Neural cell (in vitro differentiated cells): ENCODE data around the gene MYH6. TPM values are rescaled to one million over a fixed set of nuclear protein-coding genes. Genes with fewer than 3 reads are reported as not detected.

Experiments used
- H2AFZ ChIP-seq: fragments of 200-600, 300-800 bp; sonication (generic), shearing (Covaris generic); 2 replicates; pipeline ENCODE4 v1.6.0; 2014; ENCODE audit warnings: low read depth, mild to moderate bottlenecking, antibody characterized with exemption, low read length, moderate library complexity
- H3F3A ChIP-seq: fragments of 200-600 bp; shearing (Covaris generic); 2 replicates; pipeline ENCODE4 v1.6.1; 2016; ENCODE audit warnings: mild to moderate bottlenecking, moderate library complexity, mixed read lengths, antibody characterized with exemption, low read length; ENCODE audit not compliant: insufficient read depth, poor library complexity, severe bottlenecking
- H3K27ac ChIP-seq: fragments of 200-600, 300-800 bp; sonication (generic), shearing (Covaris generic); 2 replicates; pipeline ENCODE4 v1.5.1; 2014; ENCODE audit warnings: mild to moderate bottlenecking, low read length, moderate library complexity
- H3K27me3 ChIP-seq: fragments of 300-800, 200-600 bp; sonication (generic), shearing (Covaris generic); 2 replicates; pipeline ENCODE4 v1.6.0; 2014; ENCODE audit warnings: mild to moderate bottlenecking, low read depth, low read length, moderate library complexity; ENCODE audit not compliant: insufficient read depth
- H3K36me3 ChIP-seq: fragments of 300-800, 200-600 bp; sonication (generic), shearing (Covaris generic); 2 replicates; pipeline ENCODE4 v1.5.1; 2014; ENCODE audit warnings: mild to moderate bottlenecking, antibody characterized with exemption, low read length, moderate library complexity; ENCODE audit not compliant: insufficient read depth
- H3K4me2 ChIP-seq: fragments of 300-800, 200-600 bp; sonication (generic), shearing (Covaris generic); 2 replicates; pipeline ENCODE4 v1.6.0; 2014; ENCODE audit warnings: mild to moderate bottlenecking, low read length
- H3K4me3 ChIP-seq: fragments of 300-800, 200-600 bp; sonication (generic), shearing (Covaris generic); 2 replicates; pipeline ENCODE4 v1.5.1; 2014; ENCODE audit warnings: mild to moderate bottlenecking, low read length, moderate library complexity
- H3K79me2 ChIP-seq: fragments of 200-600 bp; shearing (Covaris generic); replicated peaks from 2 replicates; pipeline ENCODE4 v1.6.0; 2014; ENCODE audit warnings: mild to moderate bottlenecking, low read length, moderate library complexity; ENCODE audit not compliant: insufficient read depth
- H3K9ac ChIP-seq: fragments of 300-800, 200-600 bp; sonication (generic), shearing (Covaris generic); 2 replicates; pipeline ENCODE4 v1.6.1; 2016; ENCODE audit warnings: mild to moderate bottlenecking, low read length, mixed read lengths
- H3K9me2 ChIP-seq: fragments of 200-600 bp; shearing (Covaris generic); 2 replicates; pipeline ENCODE4 v1.6.1; 2016; ENCODE audit warnings: mild to moderate bottlenecking, low read length, mixed read lengths; ENCODE audit not compliant: insufficient read depth
- H3K9me3 ChIP-seq: fragments of 200-600, 300-800 bp; sonication (generic), shearing (Covaris generic); 2 replicates; pipeline ENCODE4 v1.6.1; 2016; ENCODE audit warnings: mild to moderate bottlenecking, mixed run types, low read length, moderate library complexity, mixed read lengths
- H4K20me1 ChIP-seq: fragments of 200-600 bp; shearing (Covaris generic); 2 replicates; pipeline ENCODE4 v1.6.1; 2016; ENCODE audit warnings: mild to moderate bottlenecking, mixed run types; ENCODE audit not compliant: insufficient read depth
- CTCF ChIP-seq: fragments of 450-650 bp; IDR thresholded peaks from 2 replicates; pipeline ENCODE4 v1.5.1; 2014; ENCODE audit warnings: antibody characterized with exemption, mild to moderate bottlenecking, moderate library complexity; ENCODE audit not compliant: poor library complexity, severe bottlenecking
- EP300 ChIP-seq: fragments of 450-650 bp; conservative IDR thresholded peaks from 2 replicates; pipeline ENCODE4 v1.6.1; 2014; ENCODE audit warnings: antibody characterized with exemption, mild to moderate bottlenecking, moderate library complexity; ENCODE audit not compliant: poor library complexity, severe bottlenecking
- EZH2 ChIP-seq: fragments of 200-600, 300-800 bp; shearing (Covaris generic), sonication (generic); IDR thresholded peaks from 2 replicates; pipeline ENCODE4 v1.6.1; 2014; ENCODE audit warnings: antibody characterized with exemption, low read length, borderline replicate concordance, mild to moderate bottlenecking; ENCODE audit not compliant: insufficient read depth, poor library complexity, severe bottlenecking
- MXI1 ChIP-seq: fragments of 450-650 bp; conservative IDR thresholded peaks from 2 replicates; pipeline ENCODE4 v1.6.1; 2014; ENCODE audit warnings: antibody characterized with exemption, mild to moderate bottlenecking; ENCODE audit not compliant: poor library complexity, severe bottlenecking
- POLR2AphosphoS5 ChIP-seq: IDR thresholded peaks from 2 replicates; pipeline ENCODE4 v1.6.1; 2012
- RAD21 ChIP-seq: fragments of 450-650 bp; conservative IDR thresholded peaks from 2 replicates; pipeline ENCODE4 v1.6.1; 2014; ENCODE audit warnings: antibody characterized with exemption, mild to moderate bottlenecking, moderate library complexity
- REST ChIP-seq: IDR thresholded peaks from 2 replicates; pipeline ENCODE4 v1.6.1; 2012; ENCODE audit warnings: borderline replicate concordance
- SMC3 ChIP-seq: fragments of 450-650 bp; conservative IDR thresholded peaks from 2 replicates; pipeline ENCODE4 v1.6.1; 2014; ENCODE audit warnings: antibody characterized with exemption, mild to moderate bottlenecking, moderate library complexity; ENCODE audit not compliant: poor library complexity
- TAF1 ChIP-seq: IDR thresholded peaks from 2 replicates; pipeline ENCODE4 v1.6.1; 2012; ENCODE audit warnings: low read depth
- polyA plus RNA-seq: library from polyadenylated mRNA; depleted of rRNA; stranded (reverse); fragments of >200 nt; gene quantifications from 2 replicates; pipeline ENCODE4 v1.2.3, GENCODE V29; 2014

MYH6 gene
- polyA plus RNA-seq, 1 donor from 2014 or later = not detected

GRCh38 chr14:23432946-23433345, 24.9 kb upstream of the MYH6 start:
- Histone ChIP-seq H3K9me3 (no peaks in the 10 kb centered on the region), H2AFZ (no peak overlapping the region), H3K79me2 (no peaks in the 10 kb centered on the region), H3K27ac (no peak overlapping the region), H3K9ac (no peak overlapping the region), H3K4me3 (no peak overlapping the region), H3K36me3 (no peaks in the 10 kb centered on the region), H3F3A (peaks cover 5% of the 10 kb centered on the region), H3K27me3 (no peaks in the 10 kb centered on the region), H3K9me2 (no peaks in the 10 kb centered on the region), H3K4me2 (no peak overlapping the region), H4K20me1 (no peaks in the 10 kb centered on the region)
- TF ChIP-seq CTCF = no peak
- no peak for TF ChIP-seq RAD21
- no peak for TF ChIP-seq TAF1
- no peak for TF ChIP-seq SMC3
- no peak for TF ChIP-seq EZH2
- no peak for TF ChIP-seq REST
- TF ChIP-seq MXI1 = no peak
- no peak for TF ChIP-seq POLR2AphosphoS5
- no peak for TF ChIP-seq EP300

GRCh38 chr14:23432102-23432925, 24.2 kb upstream of the MYH6 start:
- Histone ChIP-seq H3K9ac (no peak overlapping the region), H4K20me1 (no peaks in the 10 kb centered on the region), H3K4me3 (no peak overlapping the region), H2AFZ (no peak overlapping the region), H3K9me2 (no peaks in the 10 kb centered on the region), H3F3A (peaks cover 5% of the 10 kb centered on the region), H3K27ac (no peak overlapping the region), H3K27me3 (no peaks in the 10 kb centered on the region), H3K79me2 (no peaks in the 10 kb centered on the region), H3K4me2 (no peak overlapping the region), H3K9me3 (no peaks in the 10 kb centered on the region), H3K36me3 (no peaks in the 10 kb centered on the region)
- TF ChIP-seq SMC3 (no peak), CTCF (no peak), EZH2 (no peak), RAD21 (no peak), EP300 (no peak), MXI1 (no peak), TAF1 (no peak), REST (no peak), POLR2AphosphoS5 (no peak)
